Neural progenitor cell (in vitro differentiated cells): ENCODE measurements around the gene NCOA3. TPM values are rescaled to one million over a fixed set of nuclear protein-coding genes. Genes with fewer than 3 reads are reported as not detected.

Experiments
- DNase-seq: peaks from one replicate; pipeline ENCODE4 v3.0.0-alpha.2; 2016; ENCODE audit warnings: low spot score
- H2AFZ ChIP-seq: fragments of 200-600 bp; sonication (generic); replicated peaks from 2 replicates; pipeline ENCODE4 v1.6.1; 2016; ENCODE audit warnings: antibody characterized with exemption
- H3F3A ChIP-seq: fragments of 200-600 bp; sonication (generic); 2 replicates; pipeline ENCODE4 v1.6.1; 2016; ENCODE audit warnings: antibody characterized with exemption, low read depth
- H3K27ac ChIP-seq: fragments of 200-600 bp; sonication (generic); 2 replicates; pipeline ENCODE4 v1.5.1; 2016; ENCODE audit warnings: mild to moderate bottlenecking
- H3K27me3 ChIP-seq: fragments of 200-600 bp; sonication (generic); 2 replicates; pipeline ENCODE4 v1.6.1; 2016; ENCODE audit warnings: mild to moderate bottlenecking, moderate library complexity
- H3K36me3 ChIP-seq: fragments of 200-600 bp; sonication (generic); 2 replicates; pipeline ENCODE4 v1.5.1; 2016
- H3K4me1 ChIP-seq: fragments of 200-600 bp; sonication (generic); 2 replicates; pipeline ENCODE4 v1.6.1; 2016; ENCODE audit warnings: mixed run types
- H3K4me2 ChIP-seq: fragments of 200-600 bp; sonication (generic); 2 replicates; pipeline ENCODE4 v1.6.1; 2016
- H3K4me3 ChIP-seq: fragments of 200-600 bp; sonication (generic); 2 replicates; pipeline ENCODE4 v1.5.1; 2016
- H3K79me2 ChIP-seq: fragments of 200-600 bp; sonication (generic); 2 replicates; pipeline ENCODE4 v1.6.1; 2016; ENCODE audit warnings: low read depth
- H3K9ac ChIP-seq: fragments of 200-600 bp; sonication (generic); 2 replicates; pipeline ENCODE4 v1.6.1; 2016
- H3K9me3 ChIP-seq: fragments of 200-600 bp; sonication (generic); 2 replicates; pipeline ENCODE4 v1.5.1; 2016; ENCODE audit warnings: low read depth
- H4K20me1 ChIP-seq: fragments of 200-600 bp; sonication (generic); 2 replicates; pipeline ENCODE4 v1.6.1; 2016; ENCODE audit warnings: low read depth
- H3K27ac Mint-ChIP-seq: 3 replicates; pipeline ENCODE4 v1.8.0; 2021; ENCODE audit warnings: mixed read lengths
- H3K27me3 Mint-ChIP-seq: 2 replicates; pipeline ENCODE4 v1.8.0; 2022; ENCODE audit warnings: low read depth, mild to moderate bottlenecking, inconsistent platforms, moderate library complexity, mixed read lengths; ENCODE audit not compliant: insufficient read depth
- H3K36me3 Mint-ChIP-seq: 3 replicates; pipeline ENCODE4 v1.8.0; 2021; ENCODE audit warnings: mixed read lengths
- H3K4me1 Mint-ChIP-seq: 3 replicates; pipeline ENCODE4 v1.8.0; 2021; ENCODE audit warnings: mixed read lengths
- H3K4me3 Mint-ChIP-seq: 3 replicates; pipeline ENCODE4 v1.8.0; 2021; ENCODE audit warnings: mild to moderate bottlenecking, moderate library complexity, mixed read lengths
- H3K9me3 Mint-ChIP-seq: 3 replicates; pipeline ENCODE4 v1.8.0; 2020; ENCODE audit warnings: mixed read lengths
- EZH2 ChIP-seq: fragments of 200-600 bp; sonication (generic); IDR thresholded peaks from 2 replicates; pipeline ENCODE4 v1.6.1; 2017; ENCODE audit warnings: antibody characterized with exemption, mild to moderate bottlenecking, moderate library complexity
- EZH2phosphoT487 ChIP-seq: fragments of 200-600 bp; sonication (generic); IDR thresholded peaks from 2 replicates; pipeline ENCODE4 v1.6.1; 2017; ENCODE audit warnings: antibody characterized with exemption
- total RNA-seq: library from RNA; depleted of rRNA; stranded (reverse); fragments of >200 nt; gene quantifications from 2 replicates; pipeline ENCODE4 v1.2.3, GENCODE V29; 2015; ENCODE audit warnings: low replicate concordance
- TF ChIP-seq, protein P1 (sequence below): fragments of 200-600 bp; sonication (generic); IDR thresholded peaks from 2 replicates; pipeline ENCODE4 v1.5.1; 2017; ENCODE audit warnings: antibody characterized with exemption, mild to moderate bottlenecking

NCOA3 gene
- total RNA-seq, 1 donor from 2014 or later: 64.5 TPM

DNA sequence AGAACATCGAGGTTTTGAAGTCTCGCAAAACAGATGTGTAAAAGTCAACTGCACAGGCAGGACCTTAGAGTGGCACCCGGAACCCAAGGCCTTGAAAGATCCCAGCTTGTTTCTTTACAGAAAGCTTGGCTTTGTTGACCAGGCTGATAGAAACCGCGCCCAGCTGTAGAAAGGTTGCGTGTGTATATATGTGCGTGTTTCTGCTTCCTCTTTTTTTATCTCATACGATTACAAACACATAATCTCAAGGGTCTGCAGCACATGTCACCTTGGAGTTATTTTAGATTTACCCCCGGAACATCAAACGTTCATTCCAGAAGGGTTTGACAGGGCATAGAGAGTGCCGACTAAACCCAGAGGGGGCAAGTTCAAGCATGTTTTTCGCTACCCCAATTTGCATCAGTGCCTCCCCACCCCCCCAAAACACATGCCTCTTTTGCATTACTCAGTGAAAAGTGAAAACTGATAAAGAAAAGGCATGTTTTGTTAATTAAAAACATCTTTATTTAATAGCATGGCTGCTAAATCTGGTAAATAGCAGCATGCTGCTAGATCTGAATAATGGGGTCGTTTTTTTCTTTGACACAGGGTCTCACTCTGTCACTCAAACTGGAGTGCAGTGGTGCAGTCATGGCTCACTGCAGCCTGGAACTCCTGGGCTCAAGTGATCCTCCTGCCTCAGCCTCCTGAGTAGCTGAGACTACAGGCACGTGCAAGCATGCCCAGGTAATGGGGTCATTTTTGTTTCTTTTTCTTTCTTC is 33.2 kb upstream of the NCOA3 start:
- no peak for DNase-seq
- Mint-ChIP-seq H3K4me3 (no peak overlapping the region), H3K9me3 (no peaks in the 10 kb centered on the region), H3K27ac (no peak overlapping the region), H3K27me3 (peaks cover 6% of the 10 kb centered on the region), H3K36me3 (no peaks in the 10 kb centered on the region), H3K4me1 (no peaks in the 10 kb centered on the region)
- no peaks in the 10 kb centered on the region for H3F3A ChIP-seq
- H3K9me3 ChIP-seq: no peaks in the 10 kb centered on the region
- no peaks in the 10 kb centered on the region for H4K20me1 ChIP-seq
- H3K4me1 ChIP-seq: no peaks in the 10 kb centered on the region
- no peak overlapping the region for H3K27ac ChIP-seq
- H3K79me2 ChIP-seq: no peaks in the 10 kb centered on the region
- no peaks in the 10 kb centered on the region for H3K36me3 ChIP-seq
- H3K4me2 ChIP-seq: no peak overlapping the region
- H3K9ac ChIP-seq: no peak overlapping the region
- H3K4me3 ChIP-seq: no peak overlapping the region
- H3K27me3 ChIP-seq: no peaks in the 10 kb centered on the region
- TF ChIP-seq EZH2: no peak
- TF ChIP-seq EZH2phosphoT487: no peak
- TF ChIP-seq, protein P1, sequence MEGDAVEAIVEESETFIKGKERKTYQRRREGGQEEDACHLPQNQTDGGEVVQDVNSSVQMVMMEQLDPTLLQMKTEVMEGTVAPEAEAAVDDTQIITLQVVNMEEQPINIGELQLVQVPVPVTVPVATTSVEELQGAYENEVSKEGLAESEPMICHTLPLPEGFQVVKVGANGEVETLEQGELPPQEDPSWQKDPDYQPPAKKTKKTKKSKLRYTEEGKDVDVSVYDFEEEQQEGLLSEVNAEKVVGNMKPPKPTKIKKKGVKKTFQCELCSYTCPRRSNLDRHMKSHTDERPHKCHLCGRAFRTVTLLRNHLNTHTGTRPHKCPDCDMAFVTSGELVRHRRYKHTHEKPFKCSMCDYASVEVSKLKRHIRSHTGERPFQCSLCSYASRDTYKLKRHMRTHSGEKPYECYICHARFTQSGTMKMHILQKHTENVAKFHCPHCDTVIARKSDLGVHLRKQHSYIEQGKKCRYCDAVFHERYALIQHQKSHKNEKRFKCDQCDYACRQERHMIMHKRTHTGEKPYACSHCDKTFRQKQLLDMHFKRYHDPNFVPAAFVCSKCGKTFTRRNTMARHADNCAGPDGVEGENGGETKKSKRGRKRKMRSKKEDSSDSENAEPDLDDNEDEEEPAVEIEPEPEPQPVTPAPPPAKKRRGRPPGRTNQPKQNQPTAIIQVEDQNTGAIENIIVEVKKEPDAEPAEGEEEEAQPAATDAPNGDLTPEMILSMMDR: no peak
- no peak overlapping the region for H2AFZ ChIP-seq

DNA sequence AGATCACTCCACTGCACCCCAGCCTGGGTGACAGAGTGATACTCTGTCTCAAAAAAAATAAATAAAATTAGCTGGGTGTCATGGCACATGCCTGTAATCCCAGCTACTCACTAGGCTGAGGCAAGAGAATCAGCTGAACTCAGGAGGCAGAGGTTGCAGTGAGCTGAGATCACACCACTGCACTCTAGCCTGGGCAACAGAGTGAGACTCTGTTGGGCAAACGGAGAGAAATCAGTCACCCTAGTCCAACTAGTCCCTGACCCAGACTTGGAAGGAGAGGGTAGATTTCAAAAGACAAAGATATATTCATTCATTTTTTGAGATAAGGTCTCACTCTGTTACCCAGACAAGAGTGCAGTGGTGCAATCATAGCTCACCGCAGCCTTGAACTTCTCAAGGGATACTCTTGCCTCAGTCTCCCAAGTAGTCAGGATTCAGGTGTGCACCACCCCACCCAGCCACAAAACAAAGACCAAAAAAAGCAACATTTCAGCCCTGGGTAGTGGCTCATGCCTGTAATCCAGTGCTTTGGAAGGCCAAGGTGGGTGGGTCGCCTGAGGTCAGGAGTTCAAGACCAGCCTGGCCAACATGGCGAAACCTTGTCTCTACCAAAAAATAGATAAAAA is 26.2 kb upstream of the NCOA3 start:
- Histone ChIP-seq H4K20me1 (no peaks in the 10 kb centered on the region), H3K36me3 (no peaks in the 10 kb centered on the region), H3K9ac (no peak overlapping the region), H2AFZ (no peak overlapping the region), H3K4me1 (no peaks in the 10 kb centered on the region), H3K4me3 (no peak overlapping the region), H3K9me3 (no peaks in the 10 kb centered on the region), H3K79me2 (no peaks in the 10 kb centered on the region), H3F3A (no peaks in the 10 kb centered on the region), H3K4me2 (no peak overlapping the region), H3K27me3 (no peaks in the 10 kb centered on the region), H3K27ac (no peak overlapping the region)
- H3K4me1 Mint-ChIP-seq: no peaks in the 10 kb centered on the region
- H3K27me3 Mint-ChIP-seq: peaks cover 3% of the 10 kb centered on the region
- no peak overlapping the region for H3K4me3 Mint-ChIP-seq
- DNase-seq: no peak
- no peaks in the 10 kb centered on the region for H3K36me3 Mint-ChIP-seq
- H3K9me3 Mint-ChIP-seq: no peaks in the 10 kb centered on the region
- no peak for TF ChIP-seq EZH2phosphoT487
- TF ChIP-seq EZH2: no peak
- TF ChIP-seq, protein P1: no peak
- no peak overlapping the region for H3K27ac Mint-ChIP-seq

DNA sequence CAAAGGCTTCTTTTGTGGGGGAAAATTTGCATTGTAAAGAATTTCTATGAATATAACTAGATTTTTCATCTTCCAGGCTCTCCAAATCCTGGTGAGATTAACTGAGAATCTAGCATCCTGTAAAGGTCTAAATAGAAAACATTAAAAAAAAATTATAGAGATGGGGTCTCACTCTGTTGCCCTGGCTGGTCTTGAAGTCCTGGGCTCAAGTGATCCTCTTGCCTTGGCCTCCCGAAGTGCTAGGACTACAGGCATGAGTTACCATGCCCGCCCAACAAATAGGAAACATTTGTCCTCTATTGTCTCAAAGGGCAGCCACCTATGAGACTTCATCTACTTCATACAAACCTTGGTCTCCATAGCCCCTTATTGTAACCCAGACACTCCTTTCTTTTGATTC is 25.2 kb upstream of the NCOA3 start:
- no peak overlapping the region for H2AFZ ChIP-seq
- no peak overlapping the region for H3K27ac Mint-ChIP-seq

DNA sequence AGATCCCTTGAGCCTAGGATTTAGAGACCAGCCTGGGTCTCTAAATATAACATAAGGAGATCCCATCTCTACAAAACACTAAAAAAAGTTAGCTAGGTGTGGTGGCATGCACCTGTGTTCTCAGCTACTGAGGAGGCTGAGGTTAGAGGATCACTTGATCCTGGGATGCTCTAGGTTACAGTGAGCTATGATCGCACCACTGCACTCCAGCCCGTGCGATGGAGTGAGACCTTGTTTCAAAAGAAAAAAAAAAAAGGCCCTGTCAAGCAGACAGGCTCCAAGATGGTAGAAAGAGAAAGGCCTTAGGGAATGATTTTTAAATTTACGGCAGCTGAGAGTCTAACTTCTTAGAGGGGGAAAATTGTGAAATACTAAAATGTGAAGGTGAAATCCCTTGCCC is 22.6 kb upstream of the NCOA3 start:
- no peak for TF ChIP-seq EZH2phosphoT487
- TF ChIP-seq, protein P1: no peak
- no peak for TF ChIP-seq EZH2
- no peak overlapping the region for H2AFZ ChIP-seq
- Mint-ChIP-seq H3K4me3 (no peak overlapping the region), H3K4me1 (no peaks in the 10 kb centered on the region), H3K9me3 (no peaks in the 10 kb centered on the region), H3K27ac (no peak overlapping the region), H3K27me3 (peaks cover 3% of the 10 kb centered on the region), H3K36me3 (no peaks in the 10 kb centered on the region)
- H3K9me3 ChIP-seq: no peaks in the 10 kb centered on the region
- no peak overlapping the region for H3K27ac ChIP-seq
- no peaks in the 10 kb centered on the region for H3F3A ChIP-seq
- H3K36me3 ChIP-seq: no peaks in the 10 kb centered on the region
- H3K4me2 ChIP-seq: no peak overlapping the region
- no peak for DNase-seq
- no peak overlapping the region for H3K4me3 ChIP-seq
- H3K4me1 ChIP-seq: peaks cover 5% of the 10 kb centered on the region
- H4K20me1 ChIP-seq: no peaks in the 10 kb centered on the region
- no peaks in the 10 kb centered on the region for H3K79me2 ChIP-seq
- no peak overlapping the region for H3K9ac ChIP-seq
- no peaks in the 10 kb centered on the region for H3K27me3 ChIP-seq

More for the DNA sequence above, 25.2 kb upstream of the NCOA3 start:
- H3K36me3 ChIP-seq: no peaks in the 10 kb centered on the region
- no peak overlapping the region for H3K4me2 ChIP-seq
- H3K79me2 ChIP-seq: no peaks in the 10 kb centered on the region
- H3K4me1 ChIP-seq: no peaks in the 10 kb centered on the region
- no peaks in the 10 kb centered on the region for H3K4me1 Mint-ChIP-seq
- H4K20me1 ChIP-seq: no peaks in the 10 kb centered on the region
- no peak overlapping the region for H3K4me3 Mint-ChIP-seq
- no peak overlapping the region for H3K27ac ChIP-seq
- H3K27me3 Mint-ChIP-seq: peaks cover 3% of the 10 kb centered on the region
- no peaks in the 10 kb centered on the region for H3K36me3 Mint-ChIP-seq
- H3K9me3 ChIP-seq: no peaks in the 10 kb centered on the region
- H3K27me3 ChIP-seq: no peaks in the 10 kb centered on the region
- no peak for TF ChIP-seq EZH2phosphoT487
- H3F3A ChIP-seq: no peaks in the 10 kb centered on the region
- DNase-seq: no peak
- H3K9ac ChIP-seq: no peak overlapping the region
- H3K4me3 ChIP-seq: no peak overlapping the region
- H3K9me3 Mint-ChIP-seq: no peaks in the 10 kb centered on the region
